Stimulated activated CD4-positive, alpha-beta T cell treated with anti-CD3 and anti-CD28 coated beads, Interleukin-15, amount 100 ng/mL, for 24 hours (primary cell): ENCODE measurements around the gene PDCD2.
"Not testable (repeated sequence)": the region's sequence is repeated elsewhere in the genome, so short reads cannot be mapped to it uniquely, and the experiment has no call there.

Experiments
- DNase-seq: peaks from one replicate; pipeline ENCODE4 v3.0.0-alpha.2; 2020

Gene PDCD2

GRCh38 chr6:170545405-170545804 lies 39.0 kb downstream of the PDCD2 start:
- no peak for DNase-seq

GRCh38 chr6:170542031-170542719 lies 42.3 kb downstream of the PDCD2 start:
- DNase-seq = no peak

- no peak for DNase-seq
Observed at GRCh38 chr6:170537329-170537728, 47.1 kb downstream of the PDCD2 start.

GRCh38 chr6:170536671-170537070 lies 47.8 kb downstream of the PDCD2 start:
- no peak for DNase-seq

DNA sequence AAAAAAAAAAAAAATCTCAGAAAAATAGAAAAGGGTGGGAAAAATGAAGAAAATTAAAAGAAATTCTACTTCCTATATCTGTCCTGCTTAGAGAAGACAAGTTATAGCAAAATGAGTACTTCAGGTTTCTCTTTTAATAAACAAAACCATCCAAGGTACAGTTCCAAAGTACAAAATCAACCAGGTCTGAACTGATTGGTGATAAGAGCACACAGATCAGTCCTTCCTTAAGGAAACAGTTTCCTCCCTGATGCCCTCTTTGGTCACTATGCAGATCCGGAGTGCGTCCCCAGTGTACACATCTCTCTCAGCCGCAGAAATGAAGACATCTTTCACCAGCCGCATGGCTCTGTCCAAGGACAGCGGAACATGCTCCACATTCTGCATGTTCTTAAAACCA lies 49.4 kb downstream of the PDCD2 start:
- DNase-seq = no peak

GRCh38 chr6:170533792-170534191 lies 50.6 kb downstream of the PDCD2 start:
- no peak for DNase-seq

GRCh38 chr6:170532867-170533488 lies 51.5 kb downstream of the PDCD2 start:
- DNase-seq = no peak

DNA sequence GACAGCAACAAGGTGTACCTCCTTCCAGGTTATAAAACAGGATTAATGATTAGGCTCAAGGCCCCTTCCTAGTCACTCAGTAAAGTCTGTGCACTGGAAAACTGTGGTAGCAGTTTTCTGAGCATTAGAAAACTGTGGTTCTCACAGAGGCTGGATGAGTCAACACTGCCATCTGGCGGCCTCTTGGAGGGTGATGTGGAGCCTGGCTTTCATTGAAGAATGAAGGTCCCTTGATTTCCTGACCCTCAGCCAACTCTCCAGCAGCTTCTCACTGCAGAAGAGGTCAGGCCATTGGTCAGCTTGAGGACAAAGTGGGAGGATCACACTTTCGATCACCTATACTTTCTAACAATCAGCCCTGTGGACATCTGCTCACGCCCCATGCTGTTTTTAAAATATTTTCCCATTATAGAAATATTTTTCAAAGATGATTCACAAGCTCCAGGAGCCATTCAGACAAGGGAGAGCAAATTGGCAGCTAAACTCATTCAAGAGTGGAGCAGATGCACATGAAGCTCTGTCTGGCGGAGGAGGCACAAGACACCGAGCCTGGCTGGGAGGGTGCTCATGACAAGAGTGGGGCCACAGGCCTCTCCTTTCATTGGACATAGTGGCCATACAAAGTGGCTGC lies 54.5 kb downstream of the PDCD2 start:
- DNase-seq = peak; percentile 73

GRCh38 chr6:170527995-170528394 lies 56.4 kb downstream of the PDCD2 start:
- DNase-seq = not testable (repeated sequence)

GRCh38 chr6:170525795-170526194 lies 58.6 kb downstream of the PDCD2 start:
- no peak for DNase-seq
